Measurements from ENCODE around the gene C1QTNF6.

The C1QTNF6 gene

DNA sequence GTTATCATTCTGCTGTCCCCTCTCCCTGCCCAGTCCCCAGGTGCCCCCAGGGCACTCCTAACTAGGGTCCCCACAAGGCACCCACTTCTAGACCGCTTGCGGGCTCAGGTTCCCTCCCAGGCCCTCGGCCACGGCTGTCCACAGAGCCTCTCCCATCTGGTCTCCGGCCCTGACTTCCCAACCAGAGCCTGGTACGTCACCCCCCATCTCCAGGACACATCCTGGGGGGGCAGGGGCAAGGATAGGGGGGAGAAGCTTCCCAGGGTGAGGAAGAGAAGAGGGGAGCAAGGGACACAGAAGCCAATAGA is 23.8 kb upstream of the C1QTNF6 start:
- Histone ChIP-seq H3K4me3 (ENCODE audit: low read depth, low read length) (no peak overlapping the region), H3K79me2 (ENCODE audit: control insufficient read depth, insufficient read depth, low read length, unreplicated experiment) (no peaks in the 10 kb centered on the region), H3K27me3 (ENCODE audit: insufficient read depth, low read length) (no peaks in the 10 kb centered on the region), H3K27ac (ENCODE audit: low read depth, low read length) (no peak overlapping the region), H3K4me1 (ENCODE audit: control insufficient read depth, insufficient read depth, low read length, unreplicated experiment) (no peaks in the 10 kb centered on the region), H3K36me3 (ENCODE audit: insufficient read depth, low read length) (no peaks in the 10 kb centered on the region), H2AFZ (ENCODE audit: low read length, unreplicated experiment) (no peak overlapping the region)

- Histone ChIP-seq H3K36me3 (ENCODE audit: insufficient read depth, low read length) (no peaks in the 10 kb centered on the region), H3K27me3 (ENCODE audit: insufficient read depth, low read length) (no peaks in the 10 kb centered on the region), H2AFZ (ENCODE audit: low read length, unreplicated experiment) (no peak overlapping the region), H3K4me1 (ENCODE audit: control insufficient read depth, insufficient read depth, low read length, unreplicated experiment) (no peaks in the 10 kb centered on the region), H3K79me2 (ENCODE audit: control insufficient read depth, insufficient read depth, low read length, unreplicated experiment) (no peaks in the 10 kb centered on the region), H3K27ac (ENCODE audit: low read depth, low read length) (no peak overlapping the region), H3K4me3 (ENCODE audit: low read depth, low read length) (no peak overlapping the region)
These were observed 23.2 kb upstream of the C1QTNF6 start for GRCh38 chr22:37211075-37211865.

GRCh38 chr22:37210041-37210803 is 22.2 kb upstream of the C1QTNF6 start:
- no peak overlapping the region for H2AFZ ChIP-seq (ENCODE audit: low read length, unreplicated experiment)
- no peaks in the 10 kb centered on the region for H3K4me1 ChIP-seq (ENCODE audit: control insufficient read depth, insufficient read depth, low read length, unreplicated experiment)
- H3K27me3 ChIP-seq (ENCODE audit: insufficient read depth, low read length), result no peaks in the 10 kb centered on the region
- H3K27ac ChIP-seq (ENCODE audit: low read depth, low read length), result no peak overlapping the region
- H3K4me3 ChIP-seq (ENCODE audit: low read depth, low read length), result no peak overlapping the region
- H3K36me3 ChIP-seq (ENCODE audit: insufficient read depth, low read length), result no peaks in the 10 kb centered on the region
- H3K79me2 ChIP-seq (ENCODE audit: control insufficient read depth, insufficient read depth, low read length, unreplicated experiment), result no peaks in the 10 kb centered on the region

- Histone ChIP-seq H3K27ac (ENCODE audit: low read depth, low read length) (no peak overlapping the region), H3K79me2 (ENCODE audit: control insufficient read depth, insufficient read depth, low read length, unreplicated experiment) (no peaks in the 10 kb centered on the region), H3K4me3 (ENCODE audit: low read depth, low read length) (no peak overlapping the region), H3K27me3 (ENCODE audit: insufficient read depth, low read length) (no peaks in the 10 kb centered on the region), H3K36me3 (ENCODE audit: insufficient read depth, low read length) (no peaks in the 10 kb centered on the region), H2AFZ (ENCODE audit: low read length, unreplicated experiment) (no peak overlapping the region), H3K4me1 (ENCODE audit: control insufficient read depth, insufficient read depth, low read length, unreplicated experiment) (no peaks in the 10 kb centered on the region)
These were observed 21.2 kb upstream of the C1QTNF6 start for GRCh38 chr22:37209140-37209845.

DNA sequence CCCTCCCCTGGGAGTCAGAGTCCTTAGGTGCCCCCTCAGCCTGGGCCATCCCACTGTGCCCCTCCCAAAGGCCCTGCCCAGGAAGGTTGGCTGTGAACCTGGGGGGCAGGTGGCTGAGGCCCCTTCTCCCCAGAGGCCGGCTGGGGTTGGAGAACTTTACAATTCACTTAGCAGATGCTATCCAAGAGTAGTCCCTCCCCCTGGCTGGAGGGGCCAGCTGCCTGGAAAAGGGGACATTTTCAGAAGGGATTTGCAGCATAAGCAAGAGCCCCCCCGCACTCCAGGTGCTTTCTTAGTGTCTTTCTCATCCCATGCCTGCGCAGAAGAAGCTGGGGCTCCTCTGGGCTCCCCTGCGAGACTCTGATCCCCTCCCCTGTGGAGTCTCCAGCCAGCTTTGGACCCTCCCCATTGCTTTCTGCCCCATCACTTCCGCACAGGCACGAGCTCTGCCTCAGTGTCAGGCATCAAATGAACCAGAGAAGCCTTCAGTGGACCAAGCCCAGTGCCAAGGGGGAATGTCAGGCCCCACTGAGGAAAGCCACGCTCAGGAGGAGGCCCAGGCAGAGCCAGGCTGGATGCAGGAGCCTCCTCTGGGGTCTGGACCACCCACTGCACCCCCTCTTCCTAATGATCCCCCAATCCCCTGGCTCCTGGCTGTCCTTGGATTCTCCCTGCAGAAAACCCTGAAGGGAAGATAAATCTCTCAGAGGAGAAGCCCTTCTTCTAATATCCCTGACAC is 20.5 kb upstream of the C1QTNF6 start:
- Histone ChIP-seq H2AFZ (ENCODE audit: low read length, unreplicated experiment) (no peak overlapping the region), H3K4me1 (ENCODE audit: control insufficient read depth, insufficient read depth, low read length, unreplicated experiment) (no peaks in the 10 kb centered on the region), H3K27me3 (ENCODE audit: insufficient read depth, low read length) (no peaks in the 10 kb centered on the region), H3K4me3 (ENCODE audit: low read depth, low read length) (no peak overlapping the region), H3K79me2 (ENCODE audit: control insufficient read depth, insufficient read depth, low read length, unreplicated experiment) (no peaks in the 10 kb centered on the region), H3K27ac (ENCODE audit: low read depth, low read length) (no peak overlapping the region), H3K36me3 (ENCODE audit: insufficient read depth, low read length) (no peaks in the 10 kb centered on the region)

- Histone ChIP-seq H3K27ac (ENCODE audit: low read depth, low read length) (no peak overlapping the region), H3K27me3 (ENCODE audit: insufficient read depth, low read length) (no peaks in the 10 kb centered on the region), H2AFZ (ENCODE audit: low read length, unreplicated experiment) (no peak overlapping the region), H3K36me3 (ENCODE audit: insufficient read depth, low read length) (no peaks in the 10 kb centered on the region), H3K4me1 (ENCODE audit: control insufficient read depth, insufficient read depth, low read length, unreplicated experiment) (no peaks in the 10 kb centered on the region), H3K4me3 (ENCODE audit: low read depth, low read length) (no peak overlapping the region), H3K79me2 (ENCODE audit: control insufficient read depth, insufficient read depth, low read length, unreplicated experiment) (no peaks in the 10 kb centered on the region)
These were observed 19.9 kb upstream of the C1QTNF6 start for GRCh38 chr22:37207981-37208380.

- H3K4me3 ChIP-seq (ENCODE audit: low read depth, low read length), result no peak overlapping the region
- no peaks in the 10 kb centered on the region for H3K36me3 ChIP-seq (ENCODE audit: insufficient read depth, low read length)
- H2AFZ ChIP-seq (ENCODE audit: low read length, unreplicated experiment), result no peak overlapping the region
- no peak overlapping the region for H3K27ac ChIP-seq (ENCODE audit: low read depth, low read length)
- H3K4me1 ChIP-seq (ENCODE audit: control insufficient read depth, insufficient read depth, low read length, unreplicated experiment), result no peaks in the 10 kb centered on the region
- no peaks in the 10 kb centered on the region for H3K79me2 ChIP-seq (ENCODE audit: control insufficient read depth, insufficient read depth, low read length, unreplicated experiment)
- no peaks in the 10 kb centered on the region for H3K27me3 ChIP-seq (ENCODE audit: insufficient read depth, low read length)
These were observed 19.1 kb upstream of the C1QTNF6 start for GRCh38 chr22:37206841-37207821.

DNA sequence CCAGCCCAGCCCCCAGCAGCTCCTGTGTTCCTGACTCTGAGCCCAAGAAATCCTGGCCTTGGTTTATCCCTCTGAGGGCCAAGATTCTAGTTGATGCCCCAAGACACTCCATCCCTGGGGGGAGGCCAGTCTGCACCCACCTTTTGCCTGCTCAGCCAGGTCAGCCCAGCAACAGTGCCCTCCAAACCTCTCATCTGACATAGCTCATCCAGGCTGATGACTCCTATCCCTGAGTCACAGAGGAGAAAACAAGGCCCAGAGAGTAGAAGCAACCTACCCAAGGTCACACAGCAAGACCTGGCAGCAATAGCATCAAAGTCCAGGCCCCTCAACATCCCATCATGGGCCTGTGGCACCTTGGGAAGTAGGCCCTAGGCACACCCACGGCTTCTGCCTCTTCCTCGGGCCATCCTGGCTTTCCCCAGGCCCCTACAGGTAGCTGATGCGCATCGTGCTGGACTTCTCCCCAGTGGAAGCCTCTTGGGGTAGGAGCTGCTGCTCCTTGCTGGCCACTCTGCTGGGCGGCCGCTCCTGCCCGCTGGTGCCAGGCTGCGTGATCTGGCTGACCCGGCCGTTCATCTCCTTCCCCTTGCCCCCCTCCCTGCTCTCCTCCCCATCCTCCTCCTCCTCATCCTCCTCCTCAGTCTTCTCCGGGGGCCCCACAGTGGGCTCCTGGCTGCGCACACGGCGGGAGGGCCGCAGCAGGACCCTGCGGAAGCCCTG is 18.2 kb upstream of the C1QTNF6 start:
- no peak overlapping the region for H3K27ac ChIP-seq (ENCODE audit: low read depth, low read length)
- H3K27me3 ChIP-seq (ENCODE audit: insufficient read depth, low read length), result no peaks in the 10 kb centered on the region
- H3K36me3 ChIP-seq (ENCODE audit: insufficient read depth, low read length), result no peaks in the 10 kb centered on the region
- H3K4me1 ChIP-seq (ENCODE audit: control insufficient read depth, insufficient read depth, low read length, unreplicated experiment), result no peaks in the 10 kb centered on the region
- H3K4me3 ChIP-seq (ENCODE audit: low read depth, low read length), result no peak overlapping the region
- no peaks in the 10 kb centered on the region for H3K79me2 ChIP-seq (ENCODE audit: control insufficient read depth, insufficient read depth, low read length, unreplicated experiment)
- no peak overlapping the region for H2AFZ ChIP-seq (ENCODE audit: low read length, unreplicated experiment)

GRCh38 chr22:37205046-37205445 is 17.0 kb upstream of the C1QTNF6 start:
- Histone ChIP-seq H3K4me1 (ENCODE audit: control insufficient read depth, insufficient read depth, low read length, unreplicated experiment) (no peaks in the 10 kb centered on the region), H2AFZ (ENCODE audit: low read length, unreplicated experiment) (no peak overlapping the region), H3K4me3 (ENCODE audit: low read depth, low read length) (no peak overlapping the region), H3K79me2 (ENCODE audit: control insufficient read depth, insufficient read depth, low read length, unreplicated experiment) (no peaks in the 10 kb centered on the region), H3K27me3 (ENCODE audit: insufficient read depth, low read length) (no peaks in the 10 kb centered on the region), H3K27ac (ENCODE audit: low read depth, low read length) (no peak overlapping the region), H3K36me3 (ENCODE audit: insufficient read depth, low read length) (no peaks in the 10 kb centered on the region)

Measured in ACC112 (cell line).